H1 (cell line): ENCODE results near the gene PC. TPM values are rescaled to one million over a fixed set of nuclear protein-coding genes. Genes with fewer than 3 reads are reported as not detected.

ENCODE experiments used
- CTCF ChIA-PET: fragments of 300-600 bp; sonication (Branson Sonifier 250); formaldehyde crosslinking; loops from one replicate; lab custom pipeline; 2021; ENCODE audit not compliant: partially characterized antibody; lab: Charles Lee
- POLR2A ChIA-PET: fragments of 300-600 bp; sonication (Branson Sonifier 250); formaldehyde crosslinking; loops from one replicate; lab custom pipeline; 2021; ENCODE audit warnings: inconsistent platforms; ENCODE audit not compliant: partially characterized antibody; lab: Charles Lee
- DNase-seq, 2 experiments: peaks; one replicate each; pipeline versions ENCODE4 v3.0.0 to v3.0.0-alpha.2; 2010 to 2022; ENCODE audit warnings: low spot score in 2 of 2, low read depth in 1 of 2, mixed read lengths in 1 of 2
- FAIRE-seq: peaks from 2 replicates; lab custom pipeline; 2011; peaks lifted over from hg19 to GRCh38; lab: Jason Lieb, UNC
- H2AFZ ChIP-seq: 2 replicates; pipeline ENCODE4 v1.8.1; 2012; ENCODE audit warnings: low read length, inconsistent platforms
- H2AK5ac ChIP-seq: 2 replicates; pipeline ENCODE4 v1.6.1; 2013; ENCODE audit warnings: low read depth, low read length
- H2BK120ac ChIP-seq: replicated peaks from 2 replicates; pipeline ENCODE3; 2013; ENCODE audit warnings: low read depth, low read length, inconsistent platforms
- H2BK12ac ChIP-seq: 2 replicates; pipeline ENCODE4 v1.6.1; 2013; ENCODE audit warnings: low read depth, low read length
- H2BK15ac ChIP-seq: 2 replicates; pipeline ENCODE4 v1.6.1; 2013; ENCODE audit warnings: low read length
- H2BK20ac ChIP-seq: 2 replicates; pipeline ENCODE4 v1.6.1; 2013; ENCODE audit warnings: low read length
- H2BK5ac ChIP-seq: 2 replicates; pipeline ENCODE4 v1.6.1; 2013; ENCODE audit warnings: low read depth, low read length
- H3K14ac ChIP-seq: 2 replicates; pipeline ENCODE4 v1.6.1; 2013; ENCODE audit warnings: inconsistent platforms; ENCODE audit not compliant: insufficient read length
- H3K18ac ChIP-seq: 2 replicates; pipeline ENCODE4 v1.6.1; 2013; ENCODE audit warnings: low read length; ENCODE audit errors: extremely low read depth
- H3K23ac ChIP-seq: 2 replicates; pipeline ENCODE4 v1.6.1; 2013; ENCODE audit warnings: inconsistent platforms; ENCODE audit not compliant: insufficient read length
- H3K23me2 ChIP-seq: 2 replicates; pipeline ENCODE4 v1.6.1; 2013; ENCODE audit warnings: low read depth, low read length
- H3K27ac ChIP-seq: 2 replicates; pipeline ENCODE4 v1.6.1; 2011; ENCODE audit warnings: low read depth, low read length, inconsistent platforms
- H3K27me3 ChIP-seq, 4 experiments: replicated peaks in 1 of 4; 1 replicate in 1 of 4; 2 replicates in 3 of 4; pipeline versions ENCODE4 v1.6.1 to v1.8.1; 2011 to 2013; ENCODE audit warnings: low read length in 3 of 4, mild to moderate bottlenecking in 3 of 4, inconsistent platforms in 2 of 4, mixed read lengths in 2 of 4, moderate library complexity in 1 of 4; ENCODE audit not compliant: control insufficient read depth in 3 of 4, insufficient read depth in 3 of 4; ENCODE audit errors: extremely low read depth in 1 of 4
- H3K36me3 ChIP-seq, 4 experiments: 2 replicates each; pipeline versions ENCODE4 v1.6.1 to v1.8.1; 2011 to 2013; ENCODE audit warnings: mild to moderate bottlenecking in 4 of 4, low read length in 3 of 4, moderate library complexity in 2 of 4, control low read depth in 1 of 4, inconsistent platforms in 1 of 4; ENCODE audit not compliant: insufficient read depth in 4 of 4, control insufficient read depth in 2 of 4
- H3K4ac ChIP-seq: replicated peaks from 2 replicates; pipeline ENCODE3; 2013; ENCODE audit warnings: low read length, low read depth, mixed read lengths, inconsistent platforms; ENCODE audit not compliant: insufficient read length
- H3K4me1 ChIP-seq, 4 experiments: replicated peaks in 1 of 4; 1 replicate in 1 of 4; 2 replicates in 3 of 4; pipeline versions ENCODE4 v1.6.1 to v1.8.1; 2011 to 2013; ENCODE audit warnings: low read length in 3 of 4, inconsistent platforms in 2 of 4, mixed read lengths in 1 of 4; ENCODE audit not compliant: insufficient read depth in 4 of 4, control insufficient read depth in 3 of 4
- H3K4me2 ChIP-seq, 2 experiments: 2 replicates each; pipeline versions ENCODE4 v1.6.1 to v1.8.1; 2011 to 2013; ENCODE audit warnings: low read depth in 2 of 2, low read length in 2 of 2, control low read depth in 1 of 2, inconsistent platforms in 1 of 2, mild to moderate bottlenecking in 1 of 2; ENCODE audit not compliant: insufficient read depth in 1 of 2
- H3K4me3 ChIP-seq, 4 experiments: fragments of 200-600, 300-600 bp in 1 of 4; sonication (generic), shearing (Covaris generic), sonication (Bioruptor Twin) in 1 of 4; 2 replicates each; pipeline versions ENCODE4 v1.5.1 to v1.8.1; 2011 to 2016; ENCODE audit warnings: low read length in 4 of 4, low read depth in 3 of 4, control low read depth in 2 of 4, inconsistent platforms in 2 of 4, mild to moderate bottlenecking in 2 of 4, mixed read lengths in 1 of 4, moderate library complexity in 1 of 4; ENCODE audit not compliant: insufficient read depth in 2 of 4; ENCODE audit errors: extremely low read depth in 1 of 4
- H3K56ac ChIP-seq: replicated peaks from 2 replicates; pipeline ENCODE3; 2013; ENCODE audit warnings: low read depth, mild to moderate bottlenecking, mixed read lengths, low read length, inconsistent platforms; ENCODE audit not compliant: insufficient read length
- H3K79me1 ChIP-seq: 2 replicates; pipeline ENCODE4 v1.6.1; 2013; ENCODE audit warnings: low read depth, low read length, control low read depth
- H3K79me2 ChIP-seq, 2 experiments: 2 replicates each; pipeline versions ENCODE4 v1.6.1 to v1.8.1; 2012 to 2013; ENCODE audit warnings: low read length in 2 of 2, mild to moderate bottlenecking in 2 of 2, inconsistent platforms in 1 of 2; ENCODE audit not compliant: insufficient read depth in 2 of 2, control insufficient read depth in 1 of 2
- H3K9ac ChIP-seq, 4 experiments: replicated peaks in 1 of 4; 1 replicate in 1 of 4; 2 replicates in 3 of 4; pipeline versions ENCODE4 v1.6.1 to v1.8.1; 2011 to 2013; ENCODE audit warnings: low read depth in 3 of 4, low read length in 3 of 4, control low read depth in 2 of 4, mild to moderate bottlenecking in 2 of 4, moderate library complexity in 2 of 4, inconsistent platforms in 1 of 4; ENCODE audit errors: extremely low read depth in 1 of 4
- H3K9me3 ChIP-seq, 2 experiments: 2 replicates each; pipeline versions ENCODE4 v1.6.1 to v1.8.1; 2012 to 2013; ENCODE audit warnings: mild to moderate bottlenecking in 2 of 2, moderate library complexity in 2 of 2, control low read depth in 1 of 2, inconsistent platforms in 1 of 2, low read depth in 1 of 2, low read length in 1 of 2, mixed read lengths in 1 of 2; ENCODE audit not compliant: insufficient read depth in 2 of 2
- H4K20me1 ChIP-seq, 2 experiments: replicated peaks in 1 of 2; 2 replicates each; pipeline versions ENCODE3 to v1.8.1; 2011 to 2013; ENCODE audit warnings: inconsistent platforms in 2 of 2, low read length in 2 of 2, mild to moderate bottlenecking in 1 of 2; ENCODE audit not compliant: insufficient read depth in 2 of 2, control insufficient read depth in 1 of 2
- H4K5ac ChIP-seq: 2 replicates; pipeline ENCODE4 v1.6.1; 2013; ENCODE audit warnings: low read length, low read depth, mixed read lengths, inconsistent platforms; ENCODE audit not compliant: insufficient read length
- H4K8ac ChIP-seq: 2 replicates; pipeline ENCODE4 v1.8.0; 2013; ENCODE audit warnings: mild to moderate bottlenecking, moderate library complexity, low read length, inconsistent platforms; ENCODE audit not compliant: insufficient read depth; ENCODE audit errors: extremely low read depth
- H4K91ac ChIP-seq: replicated peaks from 2 replicates; pipeline ENCODE3; 2013; ENCODE audit warnings: low read length, mixed read lengths, inconsistent platforms; ENCODE audit not compliant: insufficient read length
- ATF2 ChIP-seq: IDR thresholded peaks from 2 replicates; pipeline ENCODE4 v1.6.1; 2012; ENCODE audit warnings: low read length, inconsistent platforms
- CBX5 ChIP-seq: fragments of 300-800, 300-1000 bp; sonication (generic); IDR thresholded peaks from 2 replicates; pipeline ENCODE4 v1.7.1; 2016; ENCODE audit warnings: antibody characterized with exemption, low read length, low read depth
- CHD2 ChIP-seq: IDR thresholded peaks from 2 replicates; pipeline ENCODE4 v1.6.1; 2012; ENCODE audit warnings: low read length, improper control_type of control experiment
- POLR2A ChIP-seq, 2 experiments: IDR thresholded peaks; 1 replicate in 1 of 2; 2 replicates in 1 of 2; pipeline ENCODE4 v1.6.1; 2011; ENCODE audit warnings: low read depth in 2 of 2, low read length in 2 of 2, mild to moderate bottlenecking in 2 of 2; ENCODE audit errors: control extremely low read depth in 1 of 2
- RNF2 ChIP-seq: fragments of 200-900, 300-1000 bp; sonication (generic); IDR thresholded peaks from 2 replicates; pipeline ENCODE4 v1.7.1; 2016; ENCODE audit warnings: borderline replicate concordance, low read depth, mild to moderate bottlenecking, antibody characterized with exemption, low read length; ENCODE audit not compliant: poor library complexity, severe bottlenecking; ENCODE audit errors: missing control alignments
- WGBS, 2 experiments: shearing (Covaris generic) in 1 of 2; methylation state at CpG; one replicate each; pipeline versions ENCODE4 v1.1.6 to v1.1.7; 2013 to 2015; ENCODE audit warnings: low lambda C conversion rate in 2 of 2, mixed read lengths in 2 of 2, inconsistent platforms in 1 of 2, low coverage in 1 of 2, missing lambda C conversion rate in 1 of 2; ENCODE audit not compliant: insufficient replicate concordance in 2 of 2, insufficient coverage in 1 of 2, insufficient read length in 1 of 2; ENCODE audit errors: extremely low coverage in 1 of 2, missing lambda C conversion rate in 1 of 2; 5-methylcytosine and 5-hydroxymethylcytosine counted together
- polyA plus RNA-seq, 7 experiments: library from polyadenylated mRNA; depleted of rRNA in 3 of 7; stranded (reverse) in 5 of 7; unstranded in 2 of 7; fragments of >200 nt in 5 of 7; fragments of 200-250 nt in 2 of 7; gene quantifications; 1 replicate in 5 of 7; 2 replicates in 1 of 7; 4 replicates in 1 of 7; pipeline versions ENCODE4 v1.2.1 to v1.2.3, GENCODE V29; 2011 to 2013; ENCODE audit warnings: missing spikeins in 2 of 7, mixed read lengths in 2 of 7
- total RNA-seq: library from RNA; stranded (reverse); fragmentation: NEBNext Ultra II Directional; extraction: Animal tissue kit (Norgen Biotek cat#: 25700); gene quantifications from 2 replicates; pipeline ENCODE4 v1.2.1, GENCODE V29; 2021

PC gene
- total and polyA plus RNA-seq, 2 of the 8 experiments (the other 6 are each of a cell fraction or from before 2014, with no cell fraction given): 11.5 to 27.5 TPM

GRCh38 chr11:66951927-66952337 is 6.3 kb downstream of the PC start:
- Histone ChIP-seq H3K18ac (no peak overlapping the region), H3K4me3 (no peak overlapping the region), H4K5ac (no peak overlapping the region), H2BK20ac (no peak overlapping the region), H2BK15ac (no peak overlapping the region), H3K9me3 (no peaks in the 10 kb centered on the region), H2BK5ac (no peak overlapping the region), H2BK12ac (no peak overlapping the region), H3K9ac (no peak overlapping the region), H3K23me2 (no peaks in the 10 kb centered on the region), H3K79me1 (no peaks in the 10 kb centered on the region), H3K27ac (no peak overlapping the region), H2AFZ (no peak overlapping the region), H3K79me2 (peaks cover 0 to 4% of the 10 kb centered on the region in 2 experiments; a peak in 1 of 4 replicates), H3K14ac (no peak overlapping the region), H4K8ac (no peak overlapping the region), H3K4ac (no peak overlapping the region), H3K27me3 (no peaks in the 10 kb centered on the region), H3K36me3 (no peaks in the 10 kb centered on the region), H4K20me1 (no peaks in the 10 kb centered on the region), H4K91ac (no peak overlapping the region), H2AK5ac (no peak overlapping the region), H2BK120ac (no peak overlapping the region), H3K23ac (no peak overlapping the region), H3K4me1 (peaks cover under 1 to 7% (median 4%) of the 10 kb centered on the region in 4 experiments), H3K4me2 (no peak overlapping the region), H3K56ac (no peak overlapping the region)
- no peak for FAIRE-seq
- ChIA-PET CTCF (interaction anchor here (0.7 to 4.3 kb wide), 5 partner anchors 24 to 104 kb away, joined by 3 to 16 read pairs (median 3); no protein-coding TSS in a partner anchor), POLR2A (interaction anchor here (0.6 to 1.8 kb wide), 4 partner anchors 17 to 299 kb away, joined by 3 read pairs; no protein-coding TSS in a partner anchor)
- TF ChIP-seq ATF2 (no peak), CHD2 (no peak), CBX5 (no peak), POLR2A (IDR thresholded peaks at IDR 0.05; ENCODE audit: control extremely low read depth in 1 of 2, low read depth in 2 of 2, low read length in 2 of 2) (no peak), RNF2 (no peak)
- no peak for DNase-seq
- WGBS, 2 experiments: 87% methylated on average over 7 of the region's 7 CpGs; no CpG with 5 or more reads in 1 of the 2 experiments
